Esophagus mucosa (tissue), 1 donor: ENCODE data around the gene ZNF688. TPM values are rescaled to one million over a fixed set of nuclear protein-coding genes. Genes with fewer than 3 reads are reported as not detected.
"Not testable (repeated sequence)": the region's sequence is repeated elsewhere in the genome, so short reads cannot be mapped to it uniquely, and the experiment has no call there.

Experiments
- ATAC-seq: fragments of 200-7000 bp; cut with Tn5 transposase; one replicate; pipeline ENCODE4 v1.9.1; 2020
- total RNA-seq: library from RNA; stranded (reverse); gene quantifications from one replicate; pipeline ENCODE4 v1.2.4, GENCODE V29; 2023
- donor health status: DM: yes; HTN: yes; CAD: no.

ZNF688 gene
- total RNA-seq: 9.7 TPM

DNA sequence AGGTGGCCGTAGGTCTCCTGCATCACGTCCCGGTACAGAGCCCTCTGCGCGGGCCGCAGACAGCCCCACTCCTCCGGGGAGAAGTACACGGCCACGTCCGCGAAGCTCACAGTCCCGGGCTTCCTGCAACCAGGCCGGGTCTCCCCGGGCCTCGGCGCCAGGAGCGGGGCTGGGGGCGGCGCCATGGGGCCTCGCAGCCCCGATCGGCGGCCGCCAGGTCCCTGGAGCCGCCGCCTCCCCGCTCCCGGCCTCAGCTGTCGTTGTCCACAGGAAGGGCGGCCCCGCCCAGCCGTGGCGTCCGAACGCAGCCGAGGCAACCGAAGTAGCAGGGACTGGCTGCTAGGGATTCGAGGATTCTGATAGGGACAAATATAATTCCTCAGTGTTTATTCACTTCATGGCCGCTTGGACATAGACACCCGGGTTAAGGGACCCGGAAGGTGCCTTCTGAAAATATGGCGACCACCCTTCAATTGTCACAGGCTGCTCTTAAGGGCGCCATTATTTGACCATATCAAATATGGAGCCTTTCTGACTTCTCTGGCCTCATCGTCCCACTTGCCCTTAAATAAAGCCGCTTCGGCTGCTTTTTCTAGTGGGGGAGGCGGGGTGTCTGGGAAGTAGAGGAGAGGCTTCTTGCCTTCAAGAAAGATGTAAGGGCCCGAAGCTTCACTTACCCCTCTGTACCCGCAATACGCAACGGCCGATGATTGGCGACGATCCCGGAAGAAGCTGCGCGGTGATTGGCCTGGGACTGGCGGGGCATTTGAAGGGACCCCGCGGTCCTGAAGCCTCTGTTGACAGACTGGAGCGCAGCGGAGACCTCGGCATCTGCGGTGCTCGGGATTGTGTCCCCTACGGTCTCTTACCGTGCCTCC, at the start of gene ZNF688:
TSS of gene ZNF688 (minus strand) at position 270 of the 878 bp plus-strand sequence. CDS start at position 185, 85 bp downstream.
- peak; percentile 78 for ATAC-seq

DNA sequence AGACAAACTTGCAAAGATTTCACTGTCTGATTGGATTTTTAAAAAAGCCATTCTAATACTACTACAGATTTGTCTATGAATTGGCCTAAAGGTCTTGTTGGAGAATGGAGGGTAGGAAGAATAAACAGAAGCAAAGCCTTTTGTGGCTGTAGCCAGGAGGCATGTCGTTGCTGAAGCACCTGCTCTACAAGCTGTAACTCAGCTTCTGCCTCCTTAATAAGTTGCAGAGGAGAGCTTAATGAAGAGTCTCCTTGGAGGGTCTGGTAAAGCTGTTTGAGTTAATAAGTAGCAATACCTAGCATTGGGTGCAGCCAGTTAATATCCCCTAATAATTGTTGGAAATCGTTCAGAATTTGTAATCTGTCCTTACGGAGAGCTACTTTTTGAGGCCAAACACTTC, 48.7 kb upstream of the ZNF688 start:
- ATAC-seq: no peak

DNA sequence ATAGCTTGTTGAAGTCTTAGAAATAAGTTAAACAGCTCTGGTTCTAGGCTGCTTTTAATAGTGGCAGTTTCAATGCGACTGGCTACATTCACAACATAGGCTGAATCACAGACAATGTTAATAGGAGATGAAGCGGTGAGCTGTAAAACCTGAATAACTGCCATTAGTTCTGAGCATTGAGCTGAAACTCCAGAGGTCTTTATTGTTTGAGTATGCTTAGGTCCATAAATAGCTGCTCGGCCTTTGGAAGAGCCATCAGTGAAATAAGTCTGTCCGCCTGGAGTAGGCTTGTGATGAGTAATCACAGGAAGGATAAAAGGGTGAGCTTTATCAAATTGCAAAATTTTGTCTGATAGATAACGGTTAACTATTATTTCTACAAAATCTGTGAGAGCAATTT, 48.1 kb upstream of the ZNF688 start:
- no peak for ATAC-seq

DNA sequence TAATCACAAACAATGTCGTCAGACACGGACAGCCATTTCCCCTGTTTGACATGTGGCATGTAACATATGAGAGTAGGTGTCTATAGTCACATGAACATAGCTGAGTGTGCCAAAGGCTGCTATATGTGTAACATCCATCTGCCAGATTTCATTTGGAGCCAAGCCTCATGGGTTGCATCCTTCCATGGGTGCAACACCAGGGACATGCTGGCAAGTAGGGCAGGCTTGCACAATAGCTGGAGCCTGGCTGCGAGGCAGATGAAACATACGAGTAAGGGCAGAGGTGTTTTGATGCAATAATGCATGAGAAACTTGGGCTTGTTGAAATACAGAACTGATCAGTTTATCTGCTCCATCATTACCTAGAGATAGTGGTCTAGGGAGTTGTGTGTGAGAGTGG, 47.7 kb upstream of the ZNF688 start:
- ATAC-seq: no peak

DNA sequence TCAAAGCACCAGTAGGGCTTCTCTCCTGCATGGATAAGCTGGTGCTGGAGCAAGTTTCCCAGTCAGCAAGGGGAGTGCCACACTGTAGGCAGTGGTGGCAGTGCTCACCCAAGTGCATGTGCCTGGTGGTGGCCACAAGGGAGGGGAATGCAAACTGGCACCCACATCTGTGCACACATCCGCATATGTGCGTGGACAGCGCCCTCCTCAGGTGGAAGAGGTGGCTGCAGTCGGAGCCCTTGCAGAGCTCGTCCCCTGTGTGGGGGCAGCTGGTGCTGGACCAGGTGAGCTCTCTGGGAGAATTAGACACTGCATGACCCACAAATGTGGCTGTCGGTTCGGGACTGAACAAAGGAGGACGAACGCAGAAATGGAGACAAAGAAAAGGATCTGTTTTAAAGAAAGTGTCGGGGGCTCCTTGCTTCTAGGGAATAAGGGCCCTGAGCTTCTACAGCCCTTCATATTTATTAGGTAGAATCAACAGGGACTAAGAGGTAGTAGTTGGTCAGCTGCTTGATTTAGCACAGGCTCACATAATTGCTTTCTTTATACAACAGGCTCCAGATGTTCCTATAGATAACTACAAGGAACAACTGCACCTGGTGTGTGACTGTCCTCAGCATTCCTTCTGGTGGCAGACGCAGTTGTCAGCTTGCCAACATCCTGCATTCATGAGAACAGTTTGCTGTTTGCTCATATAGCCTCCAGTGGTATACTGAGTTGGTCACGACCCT, 44.0 kb upstream of the ZNF688 start:
- peak; percentile 75 for ATAC-seq

DNA sequence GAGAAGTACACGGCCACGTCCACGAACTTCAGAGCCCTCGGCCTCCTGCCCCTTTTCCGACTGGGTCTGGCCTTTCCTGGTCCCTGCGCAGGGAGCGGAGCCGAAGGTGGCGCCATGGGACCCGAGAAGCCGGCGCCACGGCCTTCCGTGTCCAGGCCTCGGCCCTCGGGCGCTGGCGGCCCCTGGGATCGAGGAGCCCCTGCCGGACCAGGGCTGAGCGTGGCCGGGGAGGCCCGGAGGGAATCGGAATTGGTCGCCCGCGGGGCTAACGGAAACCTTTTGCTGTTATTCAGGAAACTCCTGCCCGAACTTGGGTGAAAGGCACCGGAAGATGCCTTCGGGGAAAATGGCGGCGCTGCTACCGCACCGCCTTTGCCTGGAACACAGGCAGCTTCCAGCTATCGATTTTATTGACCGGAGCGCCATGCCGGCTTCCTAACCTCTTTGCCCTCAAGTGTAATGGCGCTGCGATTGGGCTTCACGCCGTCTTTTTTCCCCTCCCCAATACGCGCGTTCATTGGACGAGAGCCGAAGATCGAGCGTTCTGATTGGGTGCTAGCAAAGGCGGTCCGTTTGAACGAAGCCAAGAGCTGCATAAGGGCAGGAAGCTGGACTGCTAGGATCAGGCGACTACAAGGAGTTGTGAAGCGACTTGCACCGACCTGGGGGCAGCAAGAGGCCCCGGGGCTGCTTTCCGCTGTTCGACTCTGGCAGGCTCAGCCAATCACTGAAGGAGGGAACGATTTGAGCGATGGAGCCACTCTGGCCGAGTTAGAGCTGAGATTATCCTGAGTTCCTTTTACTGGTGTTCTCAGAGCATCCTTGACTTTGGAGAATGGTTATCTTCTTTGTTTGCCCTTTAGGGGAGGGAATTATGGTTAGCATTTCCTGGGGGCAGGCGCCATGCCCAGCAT, 38.7 kb upstream of the ZNF688 start, which contains the start of gene ZNF689:
TSS of gene ZNF689 (minus strand) at position 464 of the 914 bp plus-strand sequence. CDS start at position 116, 348 bp downstream.
- ATAC-seq: peak; percentile 97

DNA sequence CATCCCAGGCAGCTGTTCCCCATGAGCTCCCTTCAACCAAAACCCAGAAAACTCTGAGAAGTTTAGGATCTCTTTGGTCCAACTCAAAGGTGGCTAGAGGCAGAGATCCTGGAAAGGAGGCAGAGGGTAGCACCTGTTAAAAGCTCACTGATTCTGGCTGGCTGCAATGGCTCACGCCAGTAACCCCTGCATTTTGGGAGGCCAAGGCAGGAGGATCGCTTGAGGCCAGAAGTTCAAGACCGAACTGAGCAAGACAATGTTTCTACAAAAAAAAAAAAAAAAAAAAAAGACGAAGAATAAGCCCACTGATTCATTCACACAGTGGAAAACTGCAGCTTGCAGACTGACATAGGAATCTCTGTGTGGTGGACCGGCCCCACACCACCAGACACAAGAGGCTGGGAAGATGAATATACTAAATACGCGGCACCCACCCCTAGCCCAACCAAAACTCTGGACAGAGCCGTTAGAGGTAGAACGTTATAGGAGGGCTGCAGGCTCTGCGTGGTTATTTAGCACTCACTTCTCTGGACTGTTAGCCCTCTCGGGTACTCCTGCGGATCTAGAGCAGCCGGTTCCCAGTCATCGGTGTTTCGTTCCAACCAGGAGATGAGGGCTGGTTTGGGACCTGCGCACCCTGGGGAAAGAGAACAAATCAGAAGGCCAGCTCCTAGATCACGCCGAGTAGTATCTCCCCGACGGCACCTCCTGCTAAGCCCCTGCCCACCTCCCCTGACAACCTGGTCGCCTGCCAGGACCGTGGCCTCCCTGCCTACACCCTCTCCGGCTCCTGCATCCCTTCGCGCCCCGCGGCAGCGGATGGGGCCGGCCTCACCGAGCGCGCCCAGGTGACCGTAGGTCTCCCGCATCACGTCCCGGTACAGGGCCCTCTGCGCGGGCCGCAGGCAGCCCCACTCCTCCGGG, 37.8 kb upstream of the ZNF688 start:
- ATAC-seq: peak; percentile 70

DNA sequence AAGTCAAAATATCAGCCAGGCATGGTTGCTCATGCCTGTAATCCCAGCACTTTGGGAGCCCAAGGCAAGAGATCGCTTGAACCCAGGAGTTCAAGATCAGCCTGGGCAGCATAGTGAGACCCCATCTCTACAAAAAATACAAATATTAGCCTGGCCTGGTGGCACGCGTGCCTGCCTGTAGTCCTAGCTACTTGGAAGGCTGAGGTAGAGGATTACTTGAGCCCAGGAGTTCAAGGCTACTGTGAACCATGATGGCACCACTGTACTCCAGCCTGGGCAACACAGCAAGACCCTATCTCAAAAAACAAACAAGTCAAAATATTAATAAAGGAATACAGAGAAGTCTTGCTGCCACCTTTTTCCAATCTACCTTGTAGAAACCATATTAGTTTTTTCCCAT, 34.5 kb upstream of the ZNF688 start:
- no peak for ATAC-seq

DNA sequence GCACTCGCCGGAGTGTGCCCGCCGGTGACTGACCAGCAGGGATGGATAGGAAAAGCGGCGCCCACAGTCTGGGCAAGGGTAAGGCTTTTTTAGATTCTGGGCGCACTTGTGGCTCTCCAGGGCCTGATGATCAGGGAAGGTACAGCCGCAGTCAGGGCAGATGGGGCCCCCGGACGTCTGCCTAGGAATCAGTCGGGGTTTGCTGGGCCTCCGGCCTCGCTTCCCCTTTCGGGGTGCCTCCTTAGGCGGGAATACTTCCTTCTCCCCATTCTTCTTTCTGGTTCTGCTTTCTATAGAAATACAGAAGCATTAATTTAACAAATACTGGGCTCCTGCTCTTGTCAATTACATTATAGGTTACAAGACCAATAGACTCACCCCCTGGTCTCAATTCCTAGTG, 33.6 kb upstream of the ZNF688 start:
- ATAC-seq: no peak

DNA sequence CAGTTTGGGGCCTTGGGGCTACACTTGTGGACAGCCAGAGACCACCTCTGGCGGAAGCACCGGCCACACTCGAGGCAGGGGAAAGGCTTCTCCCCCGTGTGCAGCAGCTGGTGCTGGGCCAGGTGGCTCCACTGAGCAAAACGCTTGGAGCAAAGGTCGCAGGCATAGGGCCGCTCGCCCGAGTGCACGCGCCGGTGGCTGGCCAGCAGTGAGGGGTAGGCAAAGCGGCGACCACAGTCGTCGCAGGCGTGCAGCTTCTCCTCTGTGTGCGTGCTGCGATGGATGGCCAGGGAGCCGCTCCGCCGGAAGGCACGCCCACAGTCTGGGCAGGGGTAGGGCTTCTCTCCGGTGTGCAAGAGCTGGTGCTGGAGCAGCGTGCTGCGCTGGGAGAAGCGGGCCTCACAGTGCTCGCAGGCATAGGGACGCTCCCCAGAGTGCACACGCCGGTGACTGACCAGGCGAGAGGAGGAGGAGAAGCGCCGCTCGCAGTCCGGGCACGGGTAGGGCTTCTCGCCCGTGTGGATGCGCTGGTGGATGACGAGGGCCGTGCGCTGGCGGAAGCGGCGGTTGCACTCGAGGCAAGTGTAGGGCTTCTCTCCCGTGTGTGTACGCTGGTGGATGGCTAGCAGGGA, 32.9 kb upstream of the ZNF688 start:
- ATAC-seq: peak; percentile 12

DNA sequence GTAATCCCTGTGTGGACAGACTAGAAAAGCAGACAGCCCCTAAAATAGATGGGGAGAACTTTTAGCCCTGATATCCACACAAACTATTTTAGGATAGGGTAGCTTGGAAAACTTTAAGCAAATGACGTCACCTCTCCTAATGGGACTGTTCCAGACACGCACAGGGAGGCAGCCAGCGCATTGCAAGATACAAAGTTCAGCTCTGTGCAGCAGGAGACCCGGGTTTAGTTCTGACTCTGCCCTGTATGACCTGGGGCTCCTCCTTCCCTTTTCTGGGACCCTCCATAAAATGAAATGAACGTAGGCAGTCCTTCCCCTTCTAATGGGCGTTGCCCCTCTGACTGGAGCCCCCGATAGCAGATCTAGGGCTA, 32.4 kb upstream of the ZNF688 start:
- ATAC-seq: no peak

DNA sequence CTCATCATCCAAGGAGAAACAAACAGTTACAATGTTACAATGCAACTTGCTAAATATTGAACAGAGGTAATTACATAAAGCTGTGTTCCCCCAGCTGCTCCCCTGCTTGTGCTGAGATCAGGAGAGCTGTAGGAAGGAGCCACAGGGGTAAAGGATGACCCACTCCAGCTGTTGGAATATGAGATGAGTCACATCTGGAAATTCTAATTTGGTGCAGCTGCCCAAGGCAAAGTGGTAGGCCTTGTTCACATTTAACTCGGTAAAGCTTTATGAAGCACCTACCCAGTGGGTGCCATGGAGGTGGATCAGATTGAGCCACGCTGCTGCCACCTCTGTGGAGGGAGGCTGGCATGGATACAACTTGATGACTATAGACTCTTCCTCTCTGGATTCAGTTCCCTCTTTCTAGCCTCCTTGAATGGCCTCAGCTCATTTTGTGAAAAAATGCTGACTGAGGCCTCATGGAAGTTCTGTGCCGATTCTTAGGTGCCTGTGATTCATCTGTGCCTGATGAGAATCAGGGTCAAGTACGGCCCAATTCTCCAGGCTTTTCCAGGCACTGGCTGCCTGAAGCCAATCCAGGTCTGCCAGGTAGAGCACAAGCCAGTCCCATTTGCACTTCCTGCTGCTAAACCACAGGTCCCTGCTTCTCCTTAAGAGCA, 31.2 kb upstream of the ZNF688 start:
- peak; percentile 38 for ATAC-seq

DNA sequence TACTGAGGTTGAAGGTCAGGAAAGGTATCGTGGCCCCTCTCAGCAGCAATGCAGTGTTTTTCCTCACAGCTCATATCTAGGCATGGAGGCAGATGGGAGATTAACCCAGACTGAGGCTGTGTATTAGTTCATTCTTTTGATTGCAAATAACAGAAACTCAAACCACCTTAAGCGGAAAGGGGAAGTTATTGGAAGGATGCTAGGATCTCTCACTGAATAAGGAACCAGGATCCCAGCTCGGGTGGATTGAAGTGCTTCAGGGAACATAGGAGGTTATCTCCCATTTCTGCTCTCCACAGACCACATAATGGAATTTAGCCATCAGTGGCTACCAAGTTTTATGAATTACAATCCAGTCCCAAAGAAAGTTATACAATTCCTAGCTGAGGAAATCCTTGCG, 30.5 kb upstream of the ZNF688 start:
- ATAC-seq: no peak

DNA sequence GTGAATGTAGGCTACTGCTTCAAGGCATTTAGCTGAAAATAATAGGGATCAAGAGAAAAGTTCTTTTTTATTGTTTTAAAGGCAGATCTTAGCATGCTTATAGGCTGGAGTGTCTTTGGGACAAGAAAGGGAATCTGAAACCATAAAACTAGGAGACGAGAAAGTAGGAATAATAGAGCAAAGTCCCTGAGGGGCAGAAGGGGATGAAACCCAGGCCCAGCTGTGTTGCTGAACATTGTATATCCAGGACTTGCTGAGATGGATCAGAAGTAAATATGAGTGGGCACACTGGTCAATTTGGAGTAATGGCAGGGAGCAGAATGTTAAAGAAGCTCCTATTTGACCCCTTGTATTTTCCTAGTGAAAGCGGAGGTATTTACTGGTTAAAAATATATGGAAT, 29.4 kb upstream of the ZNF688 start:
- no peak for ATAC-seq

DNA sequence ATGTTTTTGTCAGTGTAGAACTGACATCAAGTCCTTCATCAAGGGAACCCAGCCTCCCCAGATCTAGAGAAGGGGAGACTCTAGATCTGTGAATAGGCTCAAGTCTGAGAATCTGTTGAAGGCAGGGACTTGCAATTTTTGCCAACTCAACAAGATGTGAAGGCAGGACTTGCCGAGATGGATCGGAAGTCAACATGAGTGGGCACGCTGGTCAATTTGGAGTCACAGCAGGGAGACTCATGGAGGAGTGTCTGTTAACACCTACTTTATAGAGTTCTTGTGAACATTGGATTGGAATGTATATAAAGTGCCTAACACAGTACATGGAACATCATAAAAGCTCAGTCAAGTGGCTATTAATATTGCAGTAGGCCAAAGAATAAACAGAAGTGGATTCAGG, 28.7 kb upstream of the ZNF688 start:
- no peak for ATAC-seq

DNA sequence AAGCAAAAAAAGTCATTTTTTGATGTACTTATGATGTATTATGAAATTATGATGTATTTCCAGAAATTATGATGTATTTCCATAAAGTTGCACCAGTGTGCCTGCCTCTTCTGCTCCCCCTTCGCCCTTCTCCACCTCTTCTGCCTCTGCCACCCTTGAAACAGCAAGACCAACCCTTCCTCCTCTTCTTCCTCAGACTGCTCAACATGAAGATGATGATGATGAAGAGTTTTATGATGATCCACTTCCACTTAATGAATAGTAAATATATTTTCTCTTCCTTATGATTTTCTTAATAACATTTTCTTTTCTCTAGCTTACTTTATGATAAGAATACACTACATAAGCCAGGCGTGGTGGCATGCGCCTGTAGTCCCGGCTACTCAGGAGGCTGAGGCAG, 21.4 kb upstream of the ZNF688 start:
- ATAC-seq: no peak

DNA sequence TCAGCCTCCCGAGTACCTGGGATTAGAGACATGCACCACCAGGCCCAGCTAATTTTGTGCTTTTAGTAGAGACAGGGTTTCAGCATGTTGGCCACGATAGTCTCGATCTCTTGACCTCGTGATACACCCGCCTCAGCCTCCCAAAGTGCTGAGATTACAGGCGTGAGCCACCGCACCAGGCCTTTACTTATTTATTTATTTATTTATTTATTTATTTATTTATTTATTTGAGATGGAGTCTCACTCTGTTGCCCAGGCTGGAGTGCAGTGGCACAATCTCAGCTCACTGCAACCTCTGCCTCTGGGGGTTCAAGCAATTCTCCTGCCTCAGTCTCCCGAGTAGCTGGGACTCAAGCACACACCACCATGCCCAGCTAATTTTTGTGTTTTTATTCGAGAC, 19.4 kb upstream of the ZNF688 start:
- not testable (repeated sequence) for ATAC-seq

DNA sequence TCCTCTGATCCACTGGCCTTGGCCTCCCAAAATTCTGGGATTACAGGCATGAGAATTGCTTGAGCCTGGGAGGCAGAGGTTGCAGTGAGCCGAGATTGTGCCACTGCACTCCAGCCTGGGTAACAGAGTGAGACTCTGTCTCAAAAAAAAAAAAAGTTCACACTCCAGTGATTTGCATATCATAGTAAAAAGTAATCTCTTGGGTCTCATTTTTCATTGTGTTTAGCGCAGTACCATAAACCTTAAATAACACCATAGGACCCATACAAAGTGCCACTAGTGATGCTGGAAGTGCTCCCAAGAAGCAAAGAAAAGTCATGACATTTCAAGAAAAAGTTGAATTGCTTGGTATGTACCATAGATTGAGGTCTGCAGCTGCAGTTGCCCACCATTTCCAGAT, 18.1 kb upstream of the ZNF688 start:
- ATAC-seq: not testable (repeated sequence)

DNA sequence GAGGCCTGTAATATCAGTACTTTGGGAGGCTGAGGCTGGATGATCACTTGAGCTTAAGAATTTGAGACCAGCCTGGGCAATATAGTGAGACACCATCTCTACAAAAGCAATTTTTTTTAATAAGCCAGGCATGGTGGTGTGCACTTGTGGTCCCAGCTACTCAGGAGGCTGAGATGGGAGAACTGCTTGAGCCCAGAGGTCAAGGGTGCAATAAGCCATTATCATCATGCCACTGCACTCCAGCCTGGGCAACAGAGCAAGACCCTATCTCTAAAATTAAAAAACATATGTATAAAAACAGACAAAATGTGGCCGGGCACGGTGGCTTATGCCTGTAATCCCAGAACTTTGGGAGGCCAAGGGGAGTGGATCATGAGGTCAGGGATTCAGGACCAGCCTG, 17.1 kb upstream of the ZNF688 start:
- no peak for ATAC-seq

DNA sequence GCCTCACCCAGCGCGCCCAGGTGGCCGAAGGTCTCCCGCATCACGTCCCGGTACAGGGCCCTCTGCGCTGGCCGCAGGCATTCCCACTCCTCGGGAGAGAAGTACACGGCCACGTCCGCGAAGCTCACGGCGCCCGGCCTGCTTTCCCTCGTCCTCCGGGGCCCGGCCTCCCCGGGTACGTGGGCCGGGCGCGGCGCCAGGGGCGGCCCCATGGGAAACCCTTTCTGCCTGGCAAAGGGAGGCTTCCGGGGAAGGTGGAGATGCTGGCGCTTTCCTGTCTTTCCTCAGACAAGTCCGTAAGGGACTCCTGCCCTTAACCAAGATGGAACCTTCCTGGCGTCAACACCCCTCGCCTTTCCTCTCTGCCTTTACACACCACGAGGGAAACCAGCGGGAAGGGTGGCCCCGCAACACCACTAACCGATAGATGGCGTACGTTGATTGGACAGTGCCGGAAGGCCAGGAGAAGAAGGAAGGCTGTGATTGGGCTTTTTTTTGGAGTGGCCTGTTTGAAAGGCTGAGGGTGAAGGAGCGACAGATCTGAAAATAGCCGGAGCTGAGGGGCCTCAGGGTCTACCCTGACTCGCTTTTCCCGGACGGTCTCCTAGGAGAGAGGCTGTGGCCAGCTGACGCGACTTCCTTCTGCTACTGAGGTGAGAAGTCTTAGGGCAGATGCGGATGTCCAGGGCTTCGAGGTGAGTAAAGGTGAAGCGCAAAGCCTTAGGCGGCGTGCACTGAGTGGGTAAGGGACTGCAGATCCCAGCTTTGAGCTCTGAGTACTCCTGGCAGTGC, 14.1 kb upstream of the ZNF688 start, which contains the start of gene ZNF785:
TSS of gene ZNF785 (minus strand) at position 298 of the 792 bp plus-strand sequence. CDS start at position 212, 86 bp downstream.
- ATAC-seq: peak; percentile 99
